WTC11 (cell line): ENCODE data around the gene CHAT. TPM values are rescaled to one million over a fixed set of nuclear protein-coding genes. Genes with fewer than 3 reads are reported as not detected.

Experiments
- ATAC-seq: fragments of 200-7000 bp; cut with Tn5 transposase; 2 replicates; pipeline ENCODE4 v1.10.0; 2021; ENCODE audit warnings: mild to moderate bottlenecking, moderate library complexity
- CTCF ChIA-PET: fragments of 300-600 bp; sonication (Branson Sonifier 250); formaldehyde crosslinking; loops from one replicate; lab custom pipeline; 2021; ENCODE audit warnings: antibody characterized with exemption; lab: Charles Lee
- POLR2A ChIA-PET: fragments of 350-600 bp; sonication (Branson Sonifier 250); formaldehyde crosslinking; loops from one replicate; lab custom pipeline; 2021; ENCODE audit warnings: antibody characterized with exemption; lab: Charles Lee
- DNase-seq: peaks from one replicate; pipeline ENCODE4 v3.0.0; 2021; ENCODE audit warnings: low spot score
- H3K27ac Mint-ChIP-seq: 2 replicates; pipeline ENCODE4 v1.8.0; 2021; ENCODE audit warnings: mixed read lengths
- H3K27me3 Mint-ChIP-seq: 2 replicates; pipeline ENCODE4 v1.8.0; 2021; ENCODE audit warnings: low read depth, mild to moderate bottlenecking, moderate library complexity, mixed read lengths
- H3K36me3 Mint-ChIP-seq: 2 replicates; pipeline ENCODE4 v1.8.0; 2021; ENCODE audit warnings: mixed read lengths
- H3K4me1 Mint-ChIP-seq: 2 replicates; pipeline ENCODE4 v1.8.0; 2022; ENCODE audit warnings: mixed read lengths
- H3K4me3 Mint-ChIP-seq: 2 replicates; pipeline ENCODE4 v1.8.0; 2021; ENCODE audit warnings: mild to moderate bottlenecking, moderate library complexity, mixed read lengths
- H3K9me3 Mint-ChIP-seq: 2 replicates; pipeline ENCODE4 v1.8.0; 2021; ENCODE audit warnings: mixed read lengths
- FOXJ3 ChIP-seq: sonication (generic); formaldehyde crosslinking; IDR thresholded peaks from 2 replicates; pipeline ENCODE4 v1.9.0; 2021; ENCODE audit warnings: missing genetic modification reagents, mild to moderate bottlenecking, borderline replicate concordance
- SMAD4 ChIP-seq: sonication (generic); formaldehyde crosslinking; IDR thresholded peaks from 2 replicates; pipeline ENCODE4 v1.8.0; 2022; ENCODE audit warnings: mild to moderate bottlenecking, missing genetic modification reagents
- SOX15 ChIP-seq: fragments of 250-450 bp; sonication (Bioruptor Pico); IDR thresholded peaks from 2 replicates; pipeline ENCODE4 v1.9.0; 2021; ENCODE audit warnings: mild to moderate bottlenecking
- TEAD4 ChIP-seq: sonication (generic); formaldehyde crosslinking; IDR thresholded peaks from 2 replicates; pipeline ENCODE4 v1.8.0; 2022; ENCODE audit warnings: mild to moderate bottlenecking, missing genetic modification reagents
- ZNF232 ChIP-seq: sonication (generic); formaldehyde crosslinking; IDR thresholded peaks from 2 replicates; pipeline ENCODE4 v1.8.0; 2022; ENCODE audit warnings: mild to moderate bottlenecking, missing genetic modification reagents
- ZNF281 ChIP-seq: sonication (generic); formaldehyde crosslinking; IDR thresholded peaks from 2 replicates; pipeline ENCODE4 v1.8.0; 2023; ENCODE audit warnings: mild to moderate bottlenecking, missing genetic modification reagents
- ZNF425 ChIP-seq: fragments of 250-450 bp; sonication (Bioruptor Pico); conservative IDR thresholded peaks from 2 replicates; pipeline ENCODE4 v1.9.0; 2021; ENCODE audit warnings: mild to moderate bottlenecking
- total RNA-seq: library from RNA; stranded (reverse); gene quantifications from 3 replicates; pipeline ENCODE4 v1.2.3, GENCODE V29; 2021
- TF ChIP-seq, protein P1 (sequence below): sonication (generic); formaldehyde crosslinking; IDR thresholded peaks from 2 replicates; pipeline ENCODE4 v1.8.1; 2023; ENCODE audit warnings: mild to moderate bottlenecking, missing genetic modification reagents, borderline replicate concordance
- TF ChIP-seq, protein P2 (sequence below): sonication (generic); formaldehyde crosslinking; IDR thresholded peaks from 2 replicates; pipeline ENCODE4 v1.8.0; 2022; ENCODE audit warnings: mild to moderate bottlenecking, missing genetic modification reagents
- TF ChIP-seq, protein P3 (sequence below): sonication (generic); formaldehyde crosslinking; IDR thresholded peaks from 2 replicates; pipeline ENCODE4 v1.8.1; 2022; ENCODE audit warnings: mild to moderate bottlenecking, moderate library complexity, missing genetic modification reagents
- TF ChIP-seq, protein P4 (sequence below): sonication (generic); formaldehyde crosslinking; IDR thresholded peaks from 2 replicates; pipeline ENCODE4 v1.8.1; 2023; ENCODE audit warnings: mild to moderate bottlenecking, missing genetic modification reagents, moderate library complexity
- TF ChIP-seq, protein P5 (sequence below): sonication (generic); formaldehyde crosslinking; IDR thresholded peaks from 2 replicates; pipeline ENCODE4 v1.8.1; 2022; ENCODE audit warnings: missing genetic modification reagents, borderline replicate concordance
- TF ChIP-seq, protein P6 (sequence below): sonication (generic); formaldehyde crosslinking; IDR thresholded peaks from 2 replicates; pipeline ENCODE4 v1.8.0; 2022; ENCODE audit warnings: missing genetic modification reagents

CHAT gene
- total RNA-seq, 1 experiment from 2014 or later, result not detected

DNA sequence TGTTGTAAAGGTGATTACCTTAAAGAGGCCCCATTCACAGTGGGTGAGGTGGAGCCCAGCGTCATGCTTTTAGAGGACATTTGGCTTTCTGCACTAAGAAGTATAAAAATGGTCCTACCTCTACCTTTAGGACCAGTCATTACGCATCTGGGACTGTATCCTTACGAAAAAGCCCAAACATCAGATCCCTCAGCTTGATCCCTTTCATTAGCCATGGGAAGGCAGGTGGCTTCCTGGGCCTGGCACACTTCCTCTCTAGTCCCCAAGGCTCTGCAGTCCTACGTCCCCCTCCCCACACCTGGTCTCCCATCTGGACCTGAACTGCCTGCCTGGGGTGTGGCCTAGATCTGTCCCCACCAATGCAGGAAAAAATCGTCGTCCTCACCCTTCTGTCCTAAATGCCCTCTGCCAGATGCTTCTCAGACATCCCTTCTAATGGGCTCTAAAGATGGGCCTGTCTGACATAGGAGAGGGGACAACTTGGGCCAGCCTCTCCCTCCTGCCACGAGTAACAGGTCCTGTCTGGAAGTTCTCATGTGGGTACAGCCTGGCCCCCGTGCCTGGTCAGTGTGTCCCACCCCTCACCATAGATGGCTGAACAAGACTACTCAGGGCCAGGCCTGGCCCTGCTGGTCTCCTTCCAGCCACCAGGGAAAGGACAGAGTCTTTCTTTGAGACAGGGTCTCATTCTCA is 15.5 kb upstream of the CHAT start (continued):
- TF ChIP-seq ZNF281 (CRISPR knock-in tag), result no peak
- no peak for TF ChIP-seq ZNF425 (CRISPR knock-in tag)
- TF ChIP-seq, protein P1, sequence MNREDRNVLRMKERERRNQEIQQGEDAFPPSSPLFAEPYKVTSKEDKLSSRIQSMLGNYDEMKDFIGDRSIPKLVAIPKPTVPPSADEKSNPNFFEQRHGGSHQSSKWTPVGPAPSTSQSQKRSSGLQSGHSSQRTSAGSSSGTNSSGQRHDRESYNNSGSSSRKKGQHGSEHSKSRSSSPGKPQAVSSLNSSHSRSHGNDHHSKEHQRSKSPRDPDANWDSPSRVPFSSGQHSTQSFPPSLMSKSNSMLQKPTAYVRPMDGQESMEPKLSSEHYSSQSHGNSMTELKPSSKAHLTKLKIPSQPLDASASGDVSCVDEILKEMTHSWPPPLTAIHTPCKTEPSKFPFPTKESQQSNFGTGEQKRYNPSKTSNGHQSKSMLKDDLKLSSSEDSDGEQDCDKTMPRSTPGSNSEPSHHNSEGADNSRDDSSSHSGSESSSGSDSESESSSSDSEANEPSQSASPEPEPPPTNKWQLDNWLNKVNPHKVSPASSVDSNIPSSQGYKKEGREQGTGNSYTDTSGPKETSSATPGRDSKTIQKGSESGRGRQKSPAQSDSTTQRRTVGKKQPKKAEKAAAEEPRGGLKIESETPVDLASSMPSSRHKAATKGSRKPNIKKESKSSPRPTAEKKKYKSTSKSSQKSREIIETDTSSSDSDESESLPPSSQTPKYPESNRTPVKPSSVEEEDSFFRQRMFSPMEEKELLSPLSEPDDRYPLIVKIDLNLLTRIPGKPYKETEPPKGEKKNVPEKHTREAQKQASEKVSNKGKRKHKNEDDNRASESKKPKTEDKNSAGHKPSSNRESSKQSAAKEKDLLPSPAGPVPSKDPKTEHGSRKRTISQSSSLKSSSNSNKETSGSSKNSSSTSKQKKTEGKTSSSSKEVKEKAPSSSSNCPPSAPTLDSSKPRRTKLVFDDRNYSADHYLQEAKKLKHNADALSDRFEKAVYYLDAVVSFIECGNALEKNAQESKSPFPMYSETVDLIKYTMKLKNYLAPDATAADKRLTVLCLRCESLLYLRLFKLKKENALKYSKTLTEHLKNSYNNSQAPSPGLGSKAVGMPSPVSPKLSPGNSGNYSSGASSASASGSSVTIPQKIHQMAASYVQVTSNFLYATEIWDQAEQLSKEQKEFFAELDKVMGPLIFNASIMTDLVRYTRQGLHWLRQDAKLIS (CRISPR knock-in tag), result no peak
- TF ChIP-seq, protein P2, sequence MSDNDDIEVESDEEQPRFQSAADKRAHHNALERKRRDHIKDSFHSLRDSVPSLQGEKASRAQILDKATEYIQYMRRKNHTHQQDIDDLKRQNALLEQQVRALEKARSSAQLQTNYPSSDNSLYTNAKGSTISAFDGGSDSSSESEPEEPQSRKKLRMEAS, result no peak
- TF ChIP-seq, protein P3, sequence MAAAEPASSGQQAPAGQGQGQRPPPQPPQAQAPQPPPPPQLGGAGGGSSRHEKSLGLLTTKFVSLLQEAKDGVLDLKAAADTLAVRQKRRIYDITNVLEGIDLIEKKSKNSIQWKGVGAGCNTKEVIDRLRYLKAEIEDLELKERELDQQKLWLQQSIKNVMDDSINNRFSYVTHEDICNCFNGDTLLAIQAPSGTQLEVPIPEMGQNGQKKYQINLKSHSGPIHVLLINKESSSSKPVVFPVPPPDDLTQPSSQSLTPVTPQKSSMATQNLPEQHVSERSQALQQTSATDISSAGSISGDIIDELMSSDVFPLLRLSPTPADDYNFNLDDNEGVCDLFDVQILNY (CRISPR knock-in tag), result no peak
- TF ChIP-seq, protein P4, sequence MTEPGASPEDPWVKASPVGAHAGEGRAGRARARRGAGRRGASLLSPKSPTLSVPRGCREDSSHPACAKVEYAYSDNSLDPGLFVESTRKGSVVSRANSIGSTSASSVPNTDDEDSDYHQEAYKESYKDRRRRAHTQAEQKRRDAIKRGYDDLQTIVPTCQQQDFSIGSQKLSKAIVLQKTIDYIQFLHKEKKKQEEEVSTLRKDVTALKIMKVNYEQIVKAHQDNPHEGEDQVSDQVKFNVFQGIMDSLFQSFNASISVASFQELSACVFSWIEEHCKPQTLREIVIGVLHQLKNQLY (CRISPR knock-in tag), result no peak
- TF ChIP-seq SOX15, result no peak
- no peak for TF ChIP-seq SMAD4
- TF ChIP-seq TEAD4 (CRISPR knock-in tag), result no peak

DNA sequence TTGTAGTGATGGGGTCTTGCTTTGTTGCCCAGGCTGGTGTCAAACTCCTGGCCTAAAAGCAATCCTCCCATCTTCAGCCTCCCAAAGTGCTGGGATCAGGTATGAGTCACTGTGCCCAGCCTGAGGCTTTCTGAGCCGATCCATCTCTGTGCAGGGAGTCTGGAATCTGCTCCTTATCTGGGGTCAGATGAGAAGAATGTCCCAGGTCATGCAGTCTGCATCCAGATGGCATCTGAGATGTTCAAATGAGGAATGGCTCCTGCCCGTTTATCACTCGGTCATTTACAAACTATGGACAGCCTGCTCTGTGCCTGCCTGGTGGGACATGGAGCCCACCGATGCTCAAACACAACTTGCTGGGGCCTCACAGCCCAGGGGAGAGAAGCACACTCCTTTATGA is 14.9 kb upstream of the CHAT start:
- ATAC-seq, result no peak
- DNase-seq, result no peak
- CTCF ChIA-PET, result no interaction called here
- Mint-ChIP-seq H3K4me1 (peaks cover 12% of the 10 kb centered on the region), H3K4me3 (no peak overlapping the region), H3K9me3 (no peaks in the 10 kb centered on the region), H3K27ac (no peak overlapping the region), H3K27me3 (peaks cover 28% of the 10 kb centered on the region), H3K36me3 (no peaks in the 10 kb centered on the region)
- POLR2A ChIA-PET, result no interaction called here
- TF ChIP-seq, protein P5, sequence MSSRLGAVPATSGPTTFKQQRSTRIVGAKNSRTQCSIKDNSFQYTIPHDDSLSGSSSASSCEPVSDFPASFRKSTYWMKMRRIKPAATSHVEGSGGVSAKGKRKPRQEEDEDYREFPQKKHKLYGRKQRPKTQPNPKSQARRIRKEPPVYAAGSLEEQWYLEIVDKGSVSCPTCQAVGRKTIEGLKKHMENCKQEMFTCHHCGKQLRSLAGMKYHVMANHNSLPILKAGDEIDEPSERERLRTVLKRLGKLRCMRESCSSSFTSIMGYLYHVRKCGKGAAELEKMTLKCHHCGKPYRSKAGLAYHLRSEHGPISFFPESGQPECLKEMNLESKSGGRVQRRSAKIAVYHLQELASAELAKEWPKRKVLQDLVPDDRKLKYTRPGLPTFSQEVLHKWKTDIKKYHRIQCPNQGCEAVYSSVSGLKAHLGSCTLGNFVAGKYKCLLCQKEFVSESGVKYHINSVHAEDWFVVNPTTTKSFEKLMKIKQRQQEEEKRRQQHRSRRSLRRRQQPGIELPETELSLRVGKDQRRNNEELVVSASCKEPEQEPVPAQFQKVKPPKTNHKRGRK, result no peak
- TF ChIP-seq ZNF232 (CRISPR knock-in tag), result no peak
- TF ChIP-seq, protein P1 (CRISPR knock-in tag), result no peak
- TF ChIP-seq, protein P6, sequence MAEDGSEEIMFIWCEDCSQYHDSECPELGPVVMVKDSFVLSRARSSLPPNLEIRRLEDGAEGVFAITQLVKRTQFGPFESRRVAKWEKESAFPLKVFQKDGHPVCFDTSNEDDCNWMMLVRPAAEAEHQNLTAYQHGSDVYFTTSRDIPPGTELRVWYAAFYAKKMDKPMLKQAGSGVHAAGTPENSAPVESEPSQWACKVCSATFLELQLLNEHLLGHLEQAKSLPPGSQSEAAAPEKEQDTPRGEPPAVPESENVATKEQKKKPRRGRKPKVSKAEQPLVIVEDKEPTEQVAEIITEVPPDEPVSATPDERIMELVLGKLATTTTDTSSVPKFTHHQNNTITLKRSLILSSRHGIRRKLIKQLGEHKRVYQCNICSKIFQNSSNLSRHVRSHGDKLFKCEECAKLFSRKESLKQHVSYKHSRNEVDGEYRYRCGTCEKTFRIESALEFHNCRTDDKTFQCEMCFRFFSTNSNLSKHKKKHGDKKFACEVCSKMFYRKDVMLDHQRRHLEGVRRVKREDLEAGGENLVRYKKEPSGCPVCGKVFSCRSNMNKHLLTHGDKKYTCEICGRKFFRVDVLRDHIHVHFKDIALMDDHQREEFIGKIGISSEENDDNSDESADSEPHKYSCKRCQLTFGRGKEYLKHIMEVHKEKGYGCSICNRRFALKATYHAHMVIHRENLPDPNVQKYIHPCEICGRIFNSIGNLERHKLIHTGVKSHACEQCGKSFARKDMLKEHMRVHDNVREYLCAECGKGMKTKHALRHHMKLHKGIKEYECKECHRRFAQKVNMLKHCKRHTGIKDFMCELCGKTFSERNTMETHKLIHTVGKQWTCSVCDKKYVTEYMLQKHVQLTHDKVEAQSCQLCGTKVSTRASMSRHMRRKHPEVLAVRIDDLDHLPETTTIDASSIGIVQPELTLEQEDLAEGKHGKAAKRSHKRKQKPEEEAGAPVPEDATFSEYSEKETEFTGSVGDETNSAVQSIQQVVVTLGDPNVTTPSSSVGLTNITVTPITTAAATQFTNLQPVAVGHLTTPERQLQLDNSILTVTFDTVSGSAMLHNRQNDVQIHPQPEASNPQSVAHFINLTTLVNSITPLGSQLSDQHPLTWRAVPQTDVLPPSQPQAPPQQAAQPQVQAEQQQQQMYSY (CRISPR knock-in tag), result no peak
- TF ChIP-seq FOXJ3 (CRISPR knock-in tag), result no peak
